Measurements from ENCODE around the gene KANK3. TPM values are rescaled to one million over a fixed set of nuclear protein-coding genes. Genes with fewer than 3 reads are reported as not detected.

KANK3 gene
- total RNA-seq (0.17 and 0.26 TPM in 2 replicates), polyA plus RNA-seq (0.23 TPM in 1 of 2 replicates, not detected in the other), polyA minus RNA-seq (ENCODE audit: low replicate concordance) (not detected in 2 replicates)
- polyA plus RNA-seq (2012): 0.64 TPM in 1 of 2 replicates, not detected in the other

- Histone ChIP-seq H3K4me3 (replicated peaks in 1 of 4; ENCODE audit: control extremely low read depth in 1 of 4, insufficient read depth in 1 of 4, low read depth in 3 of 4, low read length in 4 of 4) (peak within 1 kb of the TSS in 2 of 4 experiments; percentile 28 to 42), H2AFZ (ENCODE audit: low read length) (no peak within 1 kb of the TSS), H3K9me3 (ENCODE audit: control insufficient read depth, insufficient read depth, low read depth, low read length) (no peaks in the 10 kb centered on the region), H3K27me3 (ENCODE audit: control insufficient read depth, insufficient read depth, low read length) (peaks cover 11% of the 10 kb centered on the region), H3K79me2 (ENCODE audit: control insufficient read depth, insufficient read depth, low read length) (no peaks in the 10 kb centered on the region), H3K27ac (ENCODE audit: insufficient read depth, low read length) (no peak within 1 kb of the TSS), H3K9ac (ENCODE audit: insufficient read depth, low read length) (peak within 1 kb of the TSS; percentile 46), H4K20me1 (ENCODE audit: control insufficient read depth, extremely low read depth, insufficient read depth, low read length) (no peaks in the 10 kb centered on the region), H3K4me2 (ENCODE audit: extremely low read depth, insufficient read depth, low read length) (no peak within 1 kb of the TSS), H3K36me3 (ENCODE audit: control insufficient read depth, insufficient read depth, low read length) (no peaks in the 10 kb centered on the region), H3K4me1 (ENCODE audit: control insufficient read depth, extremely low read depth, insufficient read depth, low read length) (peaks cover 3% of the 10 kb centered on the region)
- DNase-seq (ENCODE audit: low read depth in 2 of 2): peak; percentile 94
- no peak for TF ChIP-seq EZH2 (IDR thresholded peaks at IDR 0.05; ENCODE audit: low read length, missing control alignments)
- no peak for TF ChIP-seq CTCF (conservative IDR thresholded peaks at IDR 0.05 in 1 of 2, IDR thresholded peaks at IDR 0.05 in 1 of 2; ENCODE audit: low read depth in 1 of 2, low read length in 2 of 2)
Measured at GRCh38 chr19:8342684-8343482, at the start of gene KANK3. KANK3 (minus strand) TSS chr19:8343262; CDS start chr19:8337828, 5,434 bp downstream.

- Histone ChIP-seq H3K9me3 (ENCODE audit: control insufficient read depth, insufficient read depth, low read depth, low read length) (no peaks in the 10 kb centered on the region), H3K4me3 (replicated peaks in 1 of 4; ENCODE audit: control extremely low read depth in 1 of 4, insufficient read depth in 1 of 4, low read depth in 3 of 4, low read length in 4 of 4) (no peak overlapping the region), H3K27me3 (ENCODE audit: control insufficient read depth, insufficient read depth, low read length) (no peaks in the 10 kb centered on the region), H4K20me1 (ENCODE audit: control insufficient read depth, extremely low read depth, insufficient read depth, low read length) (no peaks in the 10 kb centered on the region), H2AFZ (ENCODE audit: low read length) (no peak overlapping the region), H3K79me2 (ENCODE audit: control insufficient read depth, insufficient read depth, low read length) (peaks cover 26% of the 10 kb centered on the region), H3K27ac (ENCODE audit: insufficient read depth, low read length) (no peak overlapping the region), H3K4me1 (ENCODE audit: control insufficient read depth, extremely low read depth, insufficient read depth, low read length) (peaks cover 8% of the 10 kb centered on the region), H3K36me3 (ENCODE audit: control insufficient read depth, insufficient read depth, low read length) (no peaks in the 10 kb centered on the region), H3K9ac (ENCODE audit: insufficient read depth, low read length) (no peak overlapping the region), H3K4me2 (ENCODE audit: extremely low read depth, insufficient read depth, low read length) (no peak overlapping the region)
- peak; percentile 29 to 43 for DNase-seq (ENCODE audit: low read depth in 2 of 2)
- TF ChIP-seq CTCF (conservative IDR thresholded peaks at IDR 0.05 in 1 of 2, IDR thresholded peaks at IDR 0.05 in 1 of 2; ENCODE audit: low read depth in 1 of 2, low read length in 2 of 2) (no peak), EZH2 (IDR thresholded peaks at IDR 0.05; ENCODE audit: low read length, missing control alignments) (no peak)
Measured at GRCh38 chr19:8392017-8392591, 49.0 kb upstream of the KANK3 start.

- H2AFZ ChIP-seq (ENCODE audit: low read length): no peak overlapping the region
- no peaks in the 10 kb centered on the region for H4K20me1 ChIP-seq (ENCODE audit: control insufficient read depth, extremely low read depth, insufficient read depth, low read length)
- H3K9me3 ChIP-seq (ENCODE audit: control insufficient read depth, insufficient read depth, low read depth, low read length): no peaks in the 10 kb centered on the region
- no peak for TF ChIP-seq EZH2 (IDR thresholded peaks at IDR 0.05; ENCODE audit: low read length, missing control alignments)
- no peaks in the 10 kb centered on the region for H3K27me3 ChIP-seq (ENCODE audit: control insufficient read depth, insufficient read depth, low read length)
- H3K4me1 ChIP-seq (ENCODE audit: control insufficient read depth, extremely low read depth, insufficient read depth, low read length): peaks cover 8% of the 10 kb centered on the region
- H3K27ac ChIP-seq (ENCODE audit: insufficient read depth, low read length): no peak overlapping the region
- no peak for DNase-seq (ENCODE audit: low read depth in 2 of 2)
- H3K36me3 ChIP-seq (ENCODE audit: control insufficient read depth, insufficient read depth, low read length): no peaks in the 10 kb centered on the region
- H3K9ac ChIP-seq (ENCODE audit: insufficient read depth, low read length): no peak overlapping the region
- H3K79me2 ChIP-seq (ENCODE audit: control insufficient read depth, insufficient read depth, low read length): peaks cover 24% of the 10 kb centered on the region
- H3K4me2 ChIP-seq (ENCODE audit: extremely low read depth, insufficient read depth, low read length): peak overlapping the region; percentile 61
- peak overlapping the region in 2 of 4 experiments; percentile 18 to 75 for H3K4me3 ChIP-seq (replicated peaks in 1 of 4; ENCODE audit: control extremely low read depth in 1 of 4, insufficient read depth in 1 of 4, low read depth in 3 of 4, low read length in 4 of 4)
Measured at GRCh38 chr19:8391198-8392016, 48.3 kb upstream of the KANK3 start.

Measured in fibroblast of lung (primary cell).